IMR-90 (cell line): ENCODE results near the gene CDK6.

ENCODE experiments used
- CEBPB ChIP-seq: IDR thresholded peaks from 2 replicates; pipeline ENCODE4 v1.6.1; 2012; ENCODE audit warnings: low read depth, low read length, improper control_type of control experiment
- MAZ ChIP-seq: IDR thresholded peaks from 2 replicates; pipeline ENCODE4 v1.6.1; 2012; ENCODE audit warnings: low read depth, mild to moderate bottlenecking, low read length, improper control_type of control experiment, moderate library complexity, borderline replicate concordance
- SMC3 ChIP-seq: fragments of 150-350 bp; IDR thresholded peaks from 2 replicates; pipeline ENCODE4 v1.6.1; 2016; ENCODE audit warnings: low read depth, mild to moderate bottlenecking, antibody characterized with exemption, low read length, moderate library complexity
- USF2 ChIP-seq: fragments of 150-350 bp; IDR thresholded peaks from 2 replicates; pipeline ENCODE4 v1.6.1; 2017; ENCODE audit warnings: mild to moderate bottlenecking, antibody characterized with exemption, low read length, low read depth
- TF ChIP-seq, protein P1 (sequence below): conservative IDR thresholded peaks from 2 replicates; pipeline ENCODE4 v1.5.1; 2012; ENCODE audit warnings: mild to moderate bottlenecking, low read depth, low read length, improper control_type of control experiment

GRCh38 chr7:92613720-92614119 lies 222.7 kb downstream of the CDK6 start:
- TF ChIP-seq SMC3 (no peak), USF2 (no peak), CEBPB (no peak), MAZ (no peak)
- TF ChIP-seq, protein P1, sequence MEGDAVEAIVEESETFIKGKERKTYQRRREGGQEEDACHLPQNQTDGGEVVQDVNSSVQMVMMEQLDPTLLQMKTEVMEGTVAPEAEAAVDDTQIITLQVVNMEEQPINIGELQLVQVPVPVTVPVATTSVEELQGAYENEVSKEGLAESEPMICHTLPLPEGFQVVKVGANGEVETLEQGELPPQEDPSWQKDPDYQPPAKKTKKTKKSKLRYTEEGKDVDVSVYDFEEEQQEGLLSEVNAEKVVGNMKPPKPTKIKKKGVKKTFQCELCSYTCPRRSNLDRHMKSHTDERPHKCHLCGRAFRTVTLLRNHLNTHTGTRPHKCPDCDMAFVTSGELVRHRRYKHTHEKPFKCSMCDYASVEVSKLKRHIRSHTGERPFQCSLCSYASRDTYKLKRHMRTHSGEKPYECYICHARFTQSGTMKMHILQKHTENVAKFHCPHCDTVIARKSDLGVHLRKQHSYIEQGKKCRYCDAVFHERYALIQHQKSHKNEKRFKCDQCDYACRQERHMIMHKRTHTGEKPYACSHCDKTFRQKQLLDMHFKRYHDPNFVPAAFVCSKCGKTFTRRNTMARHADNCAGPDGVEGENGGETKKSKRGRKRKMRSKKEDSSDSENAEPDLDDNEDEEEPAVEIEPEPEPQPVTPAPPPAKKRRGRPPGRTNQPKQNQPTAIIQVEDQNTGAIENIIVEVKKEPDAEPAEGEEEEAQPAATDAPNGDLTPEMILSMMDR, result no peak
